ENCODE results near the gene COL28A1.

DNA sequence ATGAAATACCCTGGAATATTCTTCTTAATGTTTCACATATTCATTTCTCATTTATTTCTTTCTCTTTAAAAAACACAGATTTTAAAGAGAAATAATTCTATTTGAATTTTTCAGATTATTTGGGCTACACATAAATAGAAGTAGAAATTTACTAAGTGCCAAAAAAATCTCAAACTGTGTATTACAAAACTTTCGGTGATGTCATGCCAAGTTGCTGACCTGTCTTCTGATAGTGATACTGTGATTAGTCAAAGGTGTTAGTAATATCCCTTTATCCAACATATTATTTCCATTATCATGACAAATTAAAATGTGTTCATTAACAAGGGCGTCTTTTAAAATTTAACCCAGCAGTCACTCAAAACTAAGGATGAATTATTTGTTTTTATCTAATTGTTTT, 60.1 kb downstream of the COL28A1 start:
- TF ChIP-seq, protein P1, sequence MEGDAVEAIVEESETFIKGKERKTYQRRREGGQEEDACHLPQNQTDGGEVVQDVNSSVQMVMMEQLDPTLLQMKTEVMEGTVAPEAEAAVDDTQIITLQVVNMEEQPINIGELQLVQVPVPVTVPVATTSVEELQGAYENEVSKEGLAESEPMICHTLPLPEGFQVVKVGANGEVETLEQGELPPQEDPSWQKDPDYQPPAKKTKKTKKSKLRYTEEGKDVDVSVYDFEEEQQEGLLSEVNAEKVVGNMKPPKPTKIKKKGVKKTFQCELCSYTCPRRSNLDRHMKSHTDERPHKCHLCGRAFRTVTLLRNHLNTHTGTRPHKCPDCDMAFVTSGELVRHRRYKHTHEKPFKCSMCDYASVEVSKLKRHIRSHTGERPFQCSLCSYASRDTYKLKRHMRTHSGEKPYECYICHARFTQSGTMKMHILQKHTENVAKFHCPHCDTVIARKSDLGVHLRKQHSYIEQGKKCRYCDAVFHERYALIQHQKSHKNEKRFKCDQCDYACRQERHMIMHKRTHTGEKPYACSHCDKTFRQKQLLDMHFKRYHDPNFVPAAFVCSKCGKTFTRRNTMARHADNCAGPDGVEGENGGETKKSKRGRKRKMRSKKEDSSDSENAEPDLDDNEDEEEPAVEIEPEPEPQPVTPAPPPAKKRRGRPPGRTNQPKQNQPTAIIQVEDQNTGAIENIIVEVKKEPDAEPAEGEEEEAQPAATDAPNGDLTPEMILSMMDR (conservative IDR thresholded peaks at IDR 0.05): no peak
- no peak for TF ChIP-seq EZH2 (IDR thresholded peaks at IDR 0.05; ENCODE audit: low read depth)
